HepG2 (cell line): Measurements from ENCODE around the gene THBS1. TPM values are rescaled to one million over a fixed set of nuclear protein-coding genes. Genes with fewer than 3 reads are reported as not detected.

Experiments used
- ATAC-seq: fragments of 200-7000 bp; cut with Tn5 transposase; 3 replicates; pipeline ENCODE4 v1.9.1; 2020; ENCODE audit warnings: mild to moderate bottlenecking, moderate library complexity
- BruUV-seq: library from RNA; stranded (reverse); fragments of 400-500 nt; replicated peaks from 2 replicates; lab custom pipeline; 2021; lab: Mats Ljungman, UMichigan
- CTCF ChIA-PET: fragments of 300-600 bp; formaldehyde crosslinking; extraction: SDS; loops from one replicate; lab custom pipeline; 2021; ENCODE audit warnings: low total read pairs, inconsistent platforms, low intra/inter-chr PET ratio; lab: Yijun Ruan, JAX
- POLR2A ChIA-PET: fragments of 350-600 bp; sonication (Branson Sonifier 250); formaldehyde crosslinking; loops from one replicate; lab custom pipeline; 2020; ENCODE audit warnings: antibody characterized with exemption, inconsistent platforms; lab: Yijun Ruan, JAX
- DNase-seq: peaks from one replicate; pipeline ENCODE4 v3.0.0-alpha.2; 2015; ENCODE audit warnings: low spot score
- FAIRE-seq: peaks from 3 replicates; lab custom pipeline; 2011; peaks lifted over from hg19 to GRCh38; lab: Jason Lieb, UNC
- H2AFZ ChIP-seq: one replicate; pipeline ENCODE4 v1.6.1; 2011; ENCODE audit warnings: low read length, inconsistent platforms
- H3K27ac ChIP-seq: fragments of 300-600 bp; 3 replicates; pipeline ENCODE4 v1.8.0; 2011; ENCODE audit warnings: mixed run types, mild to moderate bottlenecking, mixed read lengths, low read length, inconsistent platforms; ENCODE audit not compliant: insufficient read depth; ENCODE audit errors: extremely low read length
- H3K27me3 ChIP-seq, 2 experiments: fragments of 200-600 bp in 1 of 2; 2 replicates in 1 of 2; 3 replicates in 1 of 2; pipeline versions ENCODE4 v1.6.0 to v1.8.0; 2011; ENCODE audit warnings: low read length in 2 of 2, mild to moderate bottlenecking in 2 of 2, moderate library complexity in 2 of 2, inconsistent platforms in 1 of 2; ENCODE audit not compliant: insufficient read depth in 2 of 2, control insufficient read depth in 1 of 2
- H3K36me3 ChIP-seq, 2 experiments: fragments of 200-600 bp in 1 of 2; replicated peaks in 1 of 2; 2 replicates in 1 of 2; 3 replicates in 1 of 2; pipeline versions ENCODE4 v1.5.1 to v1.8.0; 2011; ENCODE audit warnings: low read length in 2 of 2, inconsistent platforms in 1 of 2; ENCODE audit not compliant: insufficient read depth in 2 of 2, control insufficient read depth in 1 of 2
- H3K4me1 ChIP-seq: 2 replicates; pipeline ENCODE4 v1.5.1; 2012; ENCODE audit warnings: low read length, inconsistent platforms; ENCODE audit not compliant: insufficient read depth
- H3K4me2 ChIP-seq: 2 replicates; pipeline ENCODE4 v1.6.0; 2011; ENCODE audit warnings: low read depth, low read length, inconsistent platforms
- H3K4me3 ChIP-seq, 3 experiments: fragments of 200-600 bp in 1 of 3; sonication (generic), shearing (Covaris generic) in 1 of 3; replicated peaks in 1 of 3; 2 replicates each; pipeline ENCODE4 v1.5.1; 2011 to 2016; ENCODE audit warnings: low read length in 3 of 3, inconsistent platforms in 2 of 3, low read depth in 2 of 3, mild to moderate bottlenecking in 2 of 3, control low read depth in 1 of 3, mixed read lengths in 1 of 3; ENCODE audit not compliant: insufficient read depth in 1 of 3
- H3K79me2 ChIP-seq: one replicate; pipeline ENCODE4 v1.6.1; 2011; ENCODE audit warnings: low read length, inconsistent platforms; ENCODE audit not compliant: insufficient read depth
- H3K9ac ChIP-seq: 2 replicates; pipeline ENCODE4 v1.6.0; 2011; ENCODE audit warnings: mild to moderate bottlenecking, low read depth, low read length, inconsistent platforms; ENCODE audit not compliant: insufficient read depth
- H3K9me3 ChIP-seq: 2 replicates; pipeline ENCODE4 v1.5.1; 2012; ENCODE audit warnings: mild to moderate bottlenecking, low read length
- H4K20me1 ChIP-seq: 2 replicates; pipeline ENCODE4 v1.6.0; 2011; ENCODE audit warnings: inconsistent platforms, mild to moderate bottlenecking, low read length, moderate library complexity; ENCODE audit not compliant: insufficient read depth
- EZH2 ChIP-seq: conservative IDR thresholded peaks from 2 replicates; pipeline ENCODE4 v1.6.1; 2012; ENCODE audit warnings: mild to moderate bottlenecking, low read depth, low read length, moderate library complexity
- TFDP1 ChIP-seq: IDR thresholded peaks from 2 replicates; pipeline ENCODE4 v1.6.1; 2016; ENCODE audit warnings: missing compliant biosample characterization, missing genetic modification reagents, borderline replicate concordance
- ZNF234 ChIP-seq: sonication (generic); formaldehyde crosslinking; conservative IDR thresholded peaks from 2 replicates; pipeline ENCODE4 v1.5.1; 2020; ENCODE audit warnings: mild to moderate bottlenecking, missing genetic modification reagents
- WGBS: methylation state at CpG from one replicate; pipeline ENCODE4 v1.1.6; 2017; ENCODE audit warnings: low lambda C conversion rate; 5-methylcytosine and 5-hydroxymethylcytosine counted together
- in situ Hi-C: cut with HindIII; loops from 2 replicates; pipeline ENCODE4 v1.10.0; 2017; ENCODE audit warnings: low pct_unique_long_range_greater_than_20kb; ENCODE audit not compliant: extremely low pct_ligation_motif_present
- intact Hi-C: fragments of 100-400 bp; cut with micrococcal nuclease; formaldehyde crosslinking; loops from one replicate; pipeline ENCODE4 v1.10.0; 2022; ENCODE audit not compliant: unreplicated experiment
- polyA plus RNA-seq, 8 experiments: library from polyadenylated mRNA; depleted of rRNA in 3 of 8; stranded (reverse) in 7 of 8; unstranded in 1 of 8; fragments of >200 nt; fragmentation: Illumina TruSeq in 4 of 8; extraction: Trizol in 4 of 8; gene quantifications; 2 replicates each; pipeline versions ENCODE4 v1.2.1 to v1.2.3, GENCODE V29; 2011 to 2016; ENCODE audit warnings: low read depth in 4 of 8, missing spikeins in 1 of 8, mixed read lengths in 1 of 8; ENCODE audit not compliant: insufficient read depth in 1 of 8
- total RNA-seq, 5 experiments: library from RNA; depleted of rRNA; stranded (reverse); fragments of >200 nt; fragmentation: Illumina TruSeq; extraction: Trizol; gene quantifications; 2 replicates each; pipeline ENCODE4 v1.2.3, GENCODE V29; 2016; ENCODE audit warnings: low read depth in 1 of 5

THBS1 gene
- total and polyA plus RNA-seq, 2 of the 13 experiments (the other 11 are each of a cell fraction or from before 2014, with no cell fraction given) = 54.7 to 67.1 TPM

DNA sequence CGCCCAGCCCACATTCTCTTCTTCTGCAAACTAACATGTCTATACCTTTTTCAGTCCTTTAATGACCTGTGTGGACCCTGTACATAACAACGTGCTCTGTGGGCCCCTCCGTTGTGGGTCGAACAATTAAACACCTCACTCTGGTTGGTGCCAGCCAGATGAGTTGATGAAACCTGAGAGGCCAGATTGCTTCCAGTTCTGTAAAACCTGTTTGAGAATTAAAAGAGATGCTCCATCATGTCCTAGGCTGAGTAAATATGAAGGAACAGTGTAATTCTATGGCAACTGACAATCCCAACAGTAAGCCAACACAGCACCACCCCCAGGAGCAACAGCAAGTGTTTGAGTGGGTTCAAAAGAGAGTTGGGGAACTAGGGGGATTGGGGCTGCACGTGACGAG is 5.7 kb upstream of the THBS1 start:
- intact Hi-C loops (no loop called here), in situ Hi-C loops (no loop called here)
- Histone ChIP-seq H3K9ac (no peak overlapping the region), H3K27ac (no peak overlapping the region), H3K36me3 (no peaks in the 10 kb centered on the region), H3K27me3 (peaks cover 0 to 4% of the 10 kb centered on the region in 2 experiments; a peak in 1 of 5 replicates), H3K9me3 (no peaks in the 10 kb centered on the region), H4K20me1 (no peaks in the 10 kb centered on the region), H3K4me2 (no peak overlapping the region), H3K79me2 (no peaks in the 10 kb centered on the region), H3K4me3 (no peak overlapping the region), H2AFZ (no peak overlapping the region), H3K4me1 (peaks cover 27% of the 10 kb centered on the region)
- BruUV-seq = no TSS peak
- DNase-seq (no peak), ATAC-seq (no peak), FAIRE-seq (no peak)
- ChIA-PET POLR2A (no interaction called here), CTCF (no interaction called here)
- TF ChIP-seq EZH2 (no peak), TFDP1 (no peak)
- WGBS = 79% methylated on average over 6 of the region's 6 CpGs

DNA sequence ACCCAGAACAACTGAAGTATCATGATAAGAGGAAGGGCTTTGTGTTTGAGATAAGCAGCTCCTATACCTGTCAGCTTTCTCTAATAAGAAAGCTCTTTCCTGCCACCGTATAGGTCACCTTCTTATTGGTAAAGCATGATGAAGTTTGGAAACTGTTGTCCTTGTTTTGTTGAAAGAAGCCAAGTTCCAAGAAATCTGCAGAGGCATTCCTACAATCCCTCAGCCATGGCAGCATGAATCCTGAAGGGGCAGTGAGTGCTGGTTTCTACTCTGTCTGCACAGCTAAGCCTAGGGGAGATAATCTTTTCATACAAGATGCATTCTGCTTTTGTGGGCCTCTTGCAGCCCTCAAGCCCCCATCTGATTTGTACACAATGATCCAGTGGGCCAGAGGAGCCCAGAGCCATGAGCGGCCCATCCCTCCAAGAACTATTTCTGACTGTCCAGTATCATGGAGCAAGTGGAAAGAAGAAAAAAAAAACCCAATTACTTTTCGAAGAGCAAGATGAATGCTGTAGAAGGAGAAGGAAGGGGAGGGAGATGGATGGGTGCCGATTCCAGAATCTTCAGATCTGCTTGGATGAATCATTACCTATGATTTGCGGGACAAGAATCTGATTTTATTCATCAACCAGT is 1.9 kb upstream of the THBS1 start:
- no peak for TF ChIP-seq ZNF234 (CRISPR knock-in tag)
- peak overlapping the region in 1 of 3 experiments; percentile 88; a peak in 1 of 6 replicates for H3K4me3 ChIP-seq
- intact Hi-C loops = loop anchor here (1.0 kb wide), 1 partner anchor 305 kb away; no protein-coding TSS in a partner anchor
- DNase-seq (no peak), FAIRE-seq (no peak), ATAC-seq (no peak)
- peaks cover 2 to 12% of the 10 kb centered on the region in 2 experiments; a peak in 3 of 5 replicates for H3K36me3 ChIP-seq
- H3K27ac ChIP-seq = no peak overlapping the region
- WGBS = 75% methylated on average over 5 of the region's 5 CpGs
- H3K79me2 ChIP-seq = peaks cover 22% of the 10 kb centered on the region
- POLR2A ChIA-PET = interaction anchor here (1.0 to 3.7 kb wide), 8 partner anchors 123 to 451 kb away, joined by 3 to 50 read pairs (median 14); no protein-coding TSS in a partner anchor
- in situ Hi-C loops = no loop called here
- no peak overlapping the region for H2AFZ ChIP-seq
- H3K9me3 ChIP-seq = no peaks in the 10 kb centered on the region
- H3K4me1 ChIP-seq = peaks cover 38% of the 10 kb centered on the region
- no peak overlapping the region for H3K9ac ChIP-seq
- H4K20me1 ChIP-seq = peaks cover 13% of the 10 kb centered on the region; the same call in 1 of the 2 replicates
- no TSS peak for BruUV-seq
- H3K4me2 ChIP-seq = peak overlapping the region; percentile 92
- H3K27me3 ChIP-seq = peaks cover 0 to 4% of the 10 kb centered on the region in 2 experiments; a peak in 1 of 5 replicates
- CTCF ChIA-PET = interaction anchor here (0.8 to 3.2 kb wide), 5 partner anchors 266 to 761 kb away, joined by 3 to 26 read pairs (median 13); no protein-coding TSS in a partner anchor
